SKM-1 treated with dmso at 0.1 percent for 144 hours (cell line): ENCODE data around the gene ADD2.

Experiments used
- DNase-seq: peaks from one replicate; lab custom pipeline; 2025; ENCODE audit not compliant: unreplicated experiment; lab: John Stamatoyannopoulos, UW

ADD2 gene

DNA sequence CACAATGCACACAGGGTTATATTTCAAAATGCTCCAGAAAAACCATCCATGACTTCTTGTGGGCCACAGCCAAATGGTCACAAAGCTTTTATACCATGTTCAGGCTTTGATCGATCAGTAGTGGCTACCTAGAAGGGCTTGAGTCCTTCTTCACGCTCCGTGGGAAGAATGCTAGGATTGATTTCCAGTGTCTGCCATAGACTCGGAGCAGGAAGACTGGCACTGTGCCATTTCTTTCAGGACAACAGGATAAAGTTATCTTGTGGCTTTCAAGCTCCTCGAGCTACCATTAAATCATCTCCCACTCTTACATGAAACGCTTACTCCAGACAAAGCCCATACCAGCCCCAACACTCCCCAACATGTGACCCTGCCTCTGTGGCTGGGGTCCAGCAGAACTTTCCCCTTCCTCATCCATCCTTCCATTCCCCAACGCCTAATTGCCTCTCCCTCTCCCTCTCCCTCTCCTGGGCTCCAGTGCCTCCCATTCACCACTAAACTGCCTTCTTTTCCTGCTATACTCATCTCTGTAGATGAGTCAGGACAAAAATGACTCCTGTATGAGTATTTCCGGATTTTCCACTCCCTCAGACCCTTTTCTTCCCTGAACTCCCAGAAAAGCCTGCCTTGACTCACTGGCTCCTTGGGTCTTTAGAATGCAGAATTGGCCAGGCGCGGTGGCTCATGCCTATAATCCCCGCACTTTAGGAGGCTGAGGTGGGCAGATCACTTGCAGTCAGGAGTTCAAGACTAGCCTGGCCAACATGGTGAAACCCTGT lies 40.9 kb downstream of the ADD2 start:
- DNase-seq: no peak

DNA sequence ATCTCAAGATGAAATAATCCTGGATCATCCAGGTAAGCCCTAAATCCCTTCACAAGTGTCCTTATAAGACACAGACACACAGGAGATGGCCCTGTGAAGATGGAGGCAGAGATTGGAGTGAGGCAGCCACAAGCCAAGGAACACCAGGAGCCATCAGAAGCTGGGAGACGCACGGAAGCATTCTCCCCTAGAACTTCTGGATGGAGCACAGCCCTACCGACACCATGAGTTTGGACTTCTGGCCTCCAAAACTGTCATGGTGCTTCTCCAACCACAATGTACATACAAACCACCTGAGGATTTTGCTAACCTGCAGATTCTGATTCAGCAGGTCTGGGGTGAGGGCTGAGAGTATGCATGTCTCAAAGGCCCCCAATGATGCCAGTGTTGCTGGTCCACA lies 42.5 kb downstream of the ADD2 start:
- DNase-seq: no peak

DNA sequence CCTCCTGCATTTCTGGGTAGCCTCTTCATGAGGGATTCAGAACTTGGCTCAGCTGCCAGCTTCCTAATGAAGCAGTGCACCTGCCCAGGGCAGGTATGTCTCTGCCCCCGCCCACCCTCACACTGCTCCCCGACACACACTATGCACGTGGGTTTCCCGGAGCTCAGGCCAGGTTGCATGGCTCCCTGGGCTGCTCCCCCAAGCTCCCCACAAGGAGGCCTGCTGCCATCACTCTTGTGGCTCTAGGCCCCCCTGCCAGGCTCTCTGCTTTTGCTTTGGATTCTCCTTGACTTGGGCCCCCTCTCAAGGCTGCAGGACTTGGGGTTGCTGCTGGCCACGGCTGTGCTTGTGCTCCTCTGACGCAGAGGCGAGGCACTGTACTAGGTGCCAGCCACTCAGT lies 43.6 kb downstream of the ADD2 start:
- no peak for DNase-seq

DNA sequence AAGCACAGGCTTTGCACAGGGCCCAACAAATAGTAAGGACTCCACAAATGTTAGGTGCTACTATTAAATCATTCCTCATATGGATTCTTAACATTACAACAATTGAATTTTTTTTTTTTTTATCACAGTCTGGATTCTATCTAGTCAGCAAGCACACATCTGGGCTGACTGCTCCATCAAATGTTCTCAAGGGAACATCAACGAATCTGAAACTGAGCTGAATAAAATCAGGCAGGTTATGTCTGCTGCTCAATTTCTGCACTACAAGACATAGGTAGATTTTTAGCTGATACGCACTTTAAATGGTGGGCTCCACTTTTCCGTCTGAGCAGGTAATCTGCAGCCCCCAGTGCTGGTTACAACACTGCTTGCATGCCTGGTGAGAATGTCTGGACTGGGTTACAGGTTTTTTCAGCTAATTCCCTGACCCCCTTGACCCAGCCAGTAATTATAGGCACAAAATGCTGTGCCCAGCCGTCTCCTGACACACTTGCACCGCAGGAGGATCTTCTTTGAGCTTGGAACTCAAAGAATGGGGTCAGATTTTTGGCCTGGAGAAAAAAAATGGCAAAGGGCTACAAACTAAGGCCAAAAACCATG lies 44.6 kb downstream of the ADD2 start:
- DNase-seq: no peak

DNA sequence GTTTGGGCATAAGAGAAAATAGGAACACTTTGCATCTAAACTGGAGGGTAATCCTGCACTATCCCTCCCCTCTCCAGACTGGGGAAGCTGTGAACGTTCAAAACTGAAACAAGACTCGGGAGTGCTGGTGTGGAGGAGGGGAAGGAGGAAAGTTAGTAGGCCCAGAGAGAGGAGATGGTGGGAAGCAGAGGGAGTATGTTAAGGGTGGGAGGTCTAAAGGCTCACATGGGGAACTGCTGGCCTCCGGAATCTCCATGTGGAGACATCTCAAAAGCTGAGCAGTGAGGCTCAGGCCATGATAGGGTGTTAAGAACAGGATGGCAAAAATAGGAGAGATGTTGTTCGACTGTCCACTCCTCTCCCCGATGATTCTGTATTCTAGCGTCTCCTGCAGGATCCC lies 47.9 kb downstream of the ADD2 start:
- no peak for DNase-seq

DNA sequence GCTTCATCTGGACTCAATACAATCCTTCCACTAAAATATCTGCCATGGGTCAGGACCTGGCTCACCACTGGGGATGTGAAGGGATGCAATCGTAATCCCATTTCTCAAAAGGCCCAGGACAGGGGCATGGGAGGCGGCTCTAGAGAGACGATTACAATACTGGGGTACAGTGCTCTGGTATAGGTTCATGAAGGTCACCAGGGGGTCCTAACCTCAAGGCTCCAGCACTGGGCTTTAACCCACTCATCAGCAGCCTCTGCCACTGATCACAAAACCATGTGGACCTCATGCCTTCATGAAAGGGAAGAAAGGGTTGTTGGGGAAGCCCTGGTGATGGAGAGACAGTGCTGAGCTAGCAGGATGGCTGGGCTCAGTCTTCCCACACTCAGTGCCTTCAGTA lies 48.8 kb downstream of the ADD2 start:
- no peak for DNase-seq

DNA sequence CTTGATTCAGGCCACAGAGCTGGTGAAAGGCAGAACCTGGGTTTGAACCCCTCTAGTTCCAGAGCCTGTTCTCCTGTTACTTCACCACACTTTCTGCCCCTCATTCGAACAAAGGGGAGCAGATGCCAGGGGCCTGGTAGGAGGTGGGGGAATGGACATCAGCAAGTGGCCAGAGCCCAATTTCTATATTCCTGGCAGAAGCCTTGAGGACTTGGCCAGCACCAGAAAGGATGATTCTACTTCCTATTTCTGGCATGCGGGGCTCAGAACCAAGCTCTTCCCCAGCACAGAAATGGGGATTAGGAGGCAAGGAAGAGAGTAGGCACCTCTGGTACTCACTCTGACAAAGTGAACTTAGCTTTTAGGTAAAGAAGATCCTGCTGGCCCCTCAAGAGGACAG lies 49.3 kb downstream of the ADD2 start:
- no peak for DNase-seq

DNA sequence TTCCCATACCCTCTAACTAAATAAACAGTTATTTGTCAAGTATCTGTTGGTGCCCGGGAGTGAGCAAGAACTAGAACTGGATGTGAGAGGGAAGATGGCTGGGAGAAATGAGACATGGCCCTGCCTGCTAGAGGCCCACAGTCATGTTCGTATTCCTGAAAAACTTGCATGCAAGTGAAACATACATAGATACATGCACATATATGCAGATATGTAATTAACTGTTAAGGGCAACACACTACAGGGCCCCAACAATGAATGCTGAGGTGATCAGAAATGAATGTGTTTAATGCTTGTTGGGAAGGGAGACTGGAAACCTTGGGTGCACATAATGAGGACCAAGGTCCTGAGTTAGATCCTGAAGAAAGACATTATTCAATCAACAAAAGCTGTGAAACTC lies 49.8 kb downstream of the ADD2 start:
- DNase-seq: no peak

DNA sequence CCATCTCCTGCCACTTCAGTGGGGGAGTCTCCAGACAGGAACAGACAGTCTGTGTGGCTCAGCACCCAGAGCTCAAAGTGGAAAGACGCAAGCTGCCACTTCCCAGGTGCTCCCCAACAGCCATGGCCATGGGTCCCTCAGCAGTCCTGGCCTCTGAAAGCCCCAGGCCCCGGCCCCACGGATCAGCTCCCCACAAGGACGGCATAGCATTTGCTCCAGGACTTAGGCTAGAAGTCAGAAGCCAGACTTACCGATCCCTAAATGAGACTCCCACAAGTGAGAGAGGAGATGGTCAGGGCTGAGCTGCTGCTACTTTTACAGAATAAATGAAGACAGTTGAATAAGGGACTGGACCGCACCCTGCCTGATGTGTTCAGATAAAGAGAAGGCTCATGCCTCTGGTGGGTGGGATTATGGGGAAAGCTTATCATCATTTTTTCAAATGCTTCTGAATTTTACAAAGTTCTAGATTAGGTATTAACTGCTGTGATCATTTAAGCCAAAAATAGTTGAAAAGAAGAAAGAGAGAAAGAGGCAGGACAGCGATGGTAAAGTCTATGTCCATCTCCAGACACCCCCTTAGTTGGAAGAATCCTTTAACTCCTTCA lies 50.5 kb downstream of the ADD2 start:
- DNase-seq: no peak

DNA sequence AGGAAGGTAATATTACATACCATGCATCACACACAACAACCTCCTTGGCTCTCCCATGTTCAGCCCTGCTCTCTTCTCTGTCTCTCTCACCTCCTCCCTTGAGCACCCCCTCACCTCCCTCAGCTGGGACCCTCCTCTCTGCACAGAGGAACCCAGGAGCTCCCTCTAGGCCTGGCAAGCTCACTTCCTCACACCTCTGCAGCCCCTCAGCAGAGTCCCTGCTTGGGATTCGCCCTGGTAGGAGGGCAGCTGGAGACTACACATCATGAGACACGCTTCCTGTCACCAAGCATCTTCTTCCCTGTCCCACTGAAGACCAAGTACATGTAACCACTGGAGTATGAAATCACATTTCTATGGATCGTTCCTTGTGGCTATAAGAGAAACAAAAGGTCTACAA lies 51.0 kb downstream of the ADD2 start:
- DNase-seq: no peak

DNA sequence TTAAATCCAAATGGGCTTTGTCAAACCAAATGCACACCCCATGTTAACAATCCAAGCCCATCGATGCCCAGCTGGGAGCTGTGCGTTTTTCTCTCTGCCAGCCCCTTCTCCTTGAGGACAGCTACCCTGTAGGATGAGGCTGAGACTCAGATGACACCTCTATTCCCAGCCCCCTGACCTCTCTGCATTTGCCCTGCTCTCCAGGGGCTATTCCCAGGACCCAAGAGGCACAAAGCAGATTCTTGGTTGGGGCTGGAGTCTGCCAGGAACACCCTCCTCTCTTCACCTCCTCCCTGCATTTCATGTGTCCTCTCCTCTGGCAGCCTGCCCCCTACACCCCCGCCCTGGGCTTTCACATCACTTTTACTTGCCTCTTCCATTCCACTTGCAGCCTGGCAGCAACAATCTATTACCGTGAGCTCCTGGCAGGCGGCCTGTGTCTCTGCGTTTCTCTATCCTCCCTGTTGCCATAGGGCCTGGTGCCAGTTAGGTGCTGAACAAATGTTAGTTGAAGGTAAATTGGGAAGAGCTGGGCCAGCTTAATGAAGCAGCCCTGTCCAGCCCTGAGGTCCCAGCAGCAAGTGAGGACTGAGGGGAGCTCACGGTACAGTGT lies 51.8 kb downstream of the ADD2 start:
- no peak for DNase-seq

DNA sequence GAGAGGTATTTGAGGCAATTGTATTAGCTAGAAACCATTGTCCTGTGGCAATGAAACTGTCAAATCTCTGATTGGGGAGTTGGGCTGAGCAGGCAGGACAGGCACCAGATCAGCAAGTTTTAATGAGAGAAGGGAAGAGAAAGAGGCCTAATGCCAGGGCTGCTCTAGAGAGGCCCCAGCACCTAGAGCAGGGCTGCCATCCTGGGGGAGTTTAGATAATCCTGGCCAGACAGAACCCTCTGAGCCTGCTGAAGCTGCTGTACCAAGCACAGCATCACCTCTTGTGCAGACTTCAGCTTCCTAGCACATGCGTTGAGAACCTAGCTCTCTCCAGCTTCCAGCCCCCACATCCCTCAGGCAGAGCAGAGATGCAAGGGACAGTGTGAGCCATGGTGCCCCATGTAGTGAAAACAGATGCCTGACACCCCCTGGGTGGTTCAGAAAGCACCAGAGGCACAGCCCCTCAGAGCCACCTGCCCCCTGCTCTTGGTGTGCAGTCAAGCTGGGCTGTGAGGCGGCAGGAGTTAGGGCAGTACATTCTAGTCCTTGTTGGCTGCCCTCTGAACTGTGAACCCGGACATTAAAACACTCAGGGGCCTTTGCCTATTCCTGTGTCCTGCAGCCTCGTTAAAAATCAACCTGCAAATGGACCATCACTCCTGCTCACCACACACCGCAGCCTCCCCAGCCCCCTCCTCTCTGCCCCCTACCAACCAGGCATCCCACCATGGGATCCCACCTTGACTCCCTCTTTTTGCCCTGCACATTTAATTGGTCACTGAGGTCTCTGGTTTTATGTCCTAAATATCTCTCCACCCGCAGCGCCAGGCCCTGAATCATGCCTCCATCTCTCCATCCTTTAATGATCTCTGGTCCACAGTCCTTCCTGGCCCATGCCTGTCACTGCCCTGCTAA lies 52.7 kb downstream of the ADD2 start:
- DNase-seq: no peak

DNA sequence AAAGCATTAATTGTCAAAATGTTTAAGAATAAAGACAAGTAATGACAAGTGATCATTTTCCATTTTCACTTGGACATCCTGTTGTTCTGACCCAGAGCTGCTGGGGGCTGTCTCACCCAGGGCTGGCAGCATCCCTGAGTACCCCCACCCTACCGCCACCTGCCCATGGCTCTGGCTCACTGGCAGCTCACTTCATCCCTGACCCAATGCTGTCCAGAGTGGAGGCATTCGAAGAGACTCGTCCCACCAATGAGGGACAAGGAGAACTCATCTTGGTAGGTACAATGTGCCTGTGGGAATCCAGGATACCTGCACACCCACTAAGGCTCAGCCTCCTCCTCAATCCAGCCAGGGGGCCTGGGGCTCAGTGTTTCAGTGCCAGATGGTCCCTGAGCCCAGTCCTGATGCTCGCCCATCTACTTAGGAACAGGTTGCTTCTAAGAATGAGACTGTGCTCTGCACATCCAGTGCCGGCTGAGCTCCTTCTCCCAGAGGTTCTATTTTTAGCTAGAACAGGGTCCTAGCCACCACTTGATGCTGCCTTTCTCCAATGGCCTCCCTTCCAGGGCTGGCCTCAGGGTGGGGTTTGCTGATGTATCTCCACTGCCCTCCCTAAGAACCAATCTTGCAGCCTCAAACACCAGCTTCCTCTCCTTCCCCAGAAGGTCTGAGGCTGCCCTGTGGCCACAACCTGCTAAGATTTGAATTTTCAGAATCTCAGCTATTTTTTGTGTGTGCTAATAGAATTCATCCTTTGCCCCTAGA lies 53.7 kb downstream of the ADD2 start:
- DNase-seq: no peak

DNA sequence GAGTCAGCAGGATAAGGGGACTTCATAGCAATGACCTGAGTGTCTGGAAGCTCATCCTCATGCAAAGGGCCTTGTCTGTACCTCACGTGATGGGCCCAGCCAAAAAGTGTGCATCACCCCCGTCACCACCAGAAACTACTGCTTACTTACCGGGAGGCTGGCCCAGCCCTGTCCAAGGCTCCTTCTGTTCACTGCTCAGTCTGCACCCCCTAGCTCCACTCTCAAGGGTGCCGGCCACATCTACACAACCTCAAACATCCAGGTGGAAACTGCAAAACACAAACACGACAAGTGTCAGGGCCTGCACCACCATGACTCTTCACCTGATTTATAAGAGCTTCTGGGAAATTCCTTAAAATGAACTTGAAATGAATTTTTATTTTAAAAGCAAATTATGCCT lies 55.1 kb downstream of the ADD2 start:
- no peak for DNase-seq

DNA sequence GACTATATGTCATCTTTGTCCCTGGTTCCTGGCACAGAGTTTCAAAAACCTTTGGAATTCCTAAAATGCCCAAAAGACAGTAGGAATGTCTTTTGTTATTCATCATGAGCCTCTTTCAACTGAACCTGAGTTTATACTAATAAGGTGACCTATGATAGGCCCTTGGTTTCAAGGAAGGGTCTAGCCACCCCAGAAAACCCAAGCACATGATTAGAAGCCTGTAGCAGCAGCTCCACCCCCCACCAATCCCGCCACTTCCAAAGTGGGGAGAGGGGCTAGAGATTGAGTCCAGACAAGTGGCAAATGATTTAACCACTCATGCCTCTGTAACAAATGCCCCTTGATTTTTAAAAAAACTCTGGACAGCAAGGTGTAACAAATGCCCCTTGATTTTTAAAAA lies 56.8 kb downstream of the ADD2 start:
- DNase-seq: no peak

DNA sequence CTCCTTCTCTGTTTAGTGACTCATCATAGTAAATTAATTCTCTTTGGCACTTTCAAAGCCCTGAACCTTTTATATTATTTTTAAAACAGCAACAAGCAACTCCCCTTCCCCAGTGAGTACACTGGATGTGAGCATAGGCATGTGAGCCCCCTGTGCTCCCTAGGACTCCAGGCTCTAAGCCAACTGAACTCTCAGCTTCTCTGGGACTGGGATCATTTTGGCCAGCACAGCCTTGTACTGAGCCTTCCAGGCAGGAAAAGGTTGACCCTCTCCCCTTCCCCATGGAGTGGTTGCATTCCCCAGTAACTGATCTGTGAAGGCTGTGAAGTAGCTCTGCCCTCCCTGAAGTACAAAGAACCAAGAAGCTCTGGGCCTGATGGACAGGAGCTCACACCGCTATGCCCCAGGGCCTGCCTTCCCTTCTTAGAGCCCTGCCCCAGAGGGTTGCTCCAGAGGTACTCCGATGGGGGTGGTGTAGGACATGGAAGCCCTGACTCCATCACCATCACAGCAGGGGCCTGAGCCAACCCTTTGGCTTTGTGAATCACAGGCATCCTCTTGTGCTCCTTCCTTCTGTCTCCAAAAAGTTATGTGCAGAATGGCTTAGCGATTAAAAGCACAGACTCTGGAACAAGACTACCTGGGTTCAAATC lies 57.8 kb downstream of the ADD2 start:
- no peak for DNase-seq

DNA sequence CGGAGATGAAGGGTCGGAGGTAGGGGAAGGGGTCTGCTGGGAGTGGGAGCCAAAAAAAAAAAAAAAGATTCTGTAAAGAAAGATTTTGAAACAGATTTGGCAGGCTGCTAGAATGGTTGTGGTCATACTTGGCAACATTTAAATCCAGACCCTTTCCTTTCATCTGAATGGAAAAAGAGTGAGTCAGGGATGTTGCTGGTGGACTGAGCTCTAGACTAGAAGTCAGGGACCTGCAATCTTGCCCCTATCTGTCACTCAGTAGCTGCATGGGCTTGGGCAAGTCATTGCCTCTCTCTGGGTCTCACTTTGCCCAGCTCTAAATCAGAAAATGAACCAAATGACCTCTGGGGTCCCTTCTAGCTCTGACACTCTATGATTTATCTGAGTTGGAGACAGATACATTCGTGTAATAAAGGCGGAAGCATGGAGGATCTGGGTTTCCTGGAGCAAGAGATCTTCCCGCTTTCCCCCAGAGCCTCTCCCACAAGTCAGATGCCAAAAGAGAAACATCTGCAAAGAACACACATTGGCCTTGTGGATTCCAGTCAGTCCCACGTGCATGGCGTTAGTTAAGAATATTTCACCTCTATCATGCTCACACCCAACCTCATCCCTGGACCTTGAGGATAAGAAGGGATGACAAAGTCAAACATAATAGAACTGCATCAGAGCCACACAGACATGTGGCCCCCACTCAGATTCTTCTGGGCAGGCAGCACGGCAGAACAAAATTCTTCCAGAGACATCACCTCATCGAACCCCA lies 58.5 kb downstream of the ADD2 start:
- no peak for DNase-seq

DNA sequence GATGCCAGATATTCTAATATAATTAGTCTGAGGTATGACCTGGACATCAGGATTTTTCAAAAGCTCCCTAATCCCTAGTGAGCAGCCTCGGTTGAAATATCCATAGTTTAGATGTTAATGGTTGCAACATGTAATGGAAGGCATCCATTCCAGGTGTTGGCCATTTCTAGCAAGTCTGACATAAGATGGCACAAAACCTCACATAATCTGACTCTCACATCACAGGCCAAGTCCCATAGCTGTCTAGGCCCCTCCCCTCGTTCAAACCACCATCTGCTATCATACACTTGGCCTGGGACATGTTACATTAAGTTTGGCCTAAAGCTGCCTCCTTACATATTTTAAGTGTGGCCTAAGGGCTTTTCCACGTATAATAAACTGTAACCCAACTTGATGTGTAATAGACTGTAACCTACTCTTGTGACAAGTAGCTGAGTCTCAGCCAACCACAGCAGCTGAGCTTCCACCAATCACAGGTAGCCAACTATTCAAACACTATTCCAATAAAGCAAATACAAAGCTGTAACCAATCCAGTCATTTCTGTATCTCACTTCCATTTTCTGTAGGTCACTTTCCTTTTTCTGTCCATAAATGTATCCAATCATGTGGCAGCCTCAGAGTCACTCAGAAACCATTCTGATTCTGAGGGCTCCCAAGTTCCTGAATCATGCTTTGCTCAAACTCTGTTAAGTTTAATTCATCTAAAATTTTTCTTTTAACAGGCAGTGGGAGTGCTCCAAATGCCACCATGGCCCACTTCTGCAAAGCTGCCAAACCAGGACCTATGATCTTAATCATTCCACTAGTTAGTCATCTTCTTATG lies 59.4 kb downstream of the ADD2 start:
- no peak for DNase-seq
